Suprapubic skin (tissue), 3 donors: ENCODE results near the gene C1QTNF8.

ENCODE experiments used
- CTCF ChIP-seq, 2 donors: fragments of 200-600 bp in 1 of 2; fragments of 450-650 bp in 1 of 2; sonication (generic) in 1 of 2; IDR thresholded peaks; one replicate each; pipeline ENCODE4 v1.5.1; 2016 to 2019; ENCODE audit warnings: antibody characterized with exemption in 2 of 2, mild to moderate bottlenecking in 1 of 2, moderate library complexity in 1 of 2
- EP300 ChIP-seq: sonication (generic); formaldehyde crosslinking; IDR thresholded peaks from one replicate; pipeline ENCODE4 v1.6.1; 2017; ENCODE audit warnings: antibody characterized with exemption
- POLR2A ChIP-seq, 2 donors: fragments of 450-650 bp; IDR thresholded peaks; one replicate each; pipeline ENCODE4 v1.6.1; 2017; ENCODE audit warnings: antibody characterized with exemption in 2 of 2, mild to moderate bottlenecking in 2 of 2, moderate library complexity in 2 of 2

- TF ChIP-seq EP300 = no peak
- TF ChIP-seq CTCF (IDR thresholded peaks at IDR 0.05) = no peak
- no peak for TF ChIP-seq POLR2A (IDR thresholded peaks at IDR 0.05)
Observed at GRCh38 chr16:1124795-1125194, 28.8 kb upstream of the C1QTNF8 start.
